ENCODE data around the gene PLEKHN1.

DNA sequence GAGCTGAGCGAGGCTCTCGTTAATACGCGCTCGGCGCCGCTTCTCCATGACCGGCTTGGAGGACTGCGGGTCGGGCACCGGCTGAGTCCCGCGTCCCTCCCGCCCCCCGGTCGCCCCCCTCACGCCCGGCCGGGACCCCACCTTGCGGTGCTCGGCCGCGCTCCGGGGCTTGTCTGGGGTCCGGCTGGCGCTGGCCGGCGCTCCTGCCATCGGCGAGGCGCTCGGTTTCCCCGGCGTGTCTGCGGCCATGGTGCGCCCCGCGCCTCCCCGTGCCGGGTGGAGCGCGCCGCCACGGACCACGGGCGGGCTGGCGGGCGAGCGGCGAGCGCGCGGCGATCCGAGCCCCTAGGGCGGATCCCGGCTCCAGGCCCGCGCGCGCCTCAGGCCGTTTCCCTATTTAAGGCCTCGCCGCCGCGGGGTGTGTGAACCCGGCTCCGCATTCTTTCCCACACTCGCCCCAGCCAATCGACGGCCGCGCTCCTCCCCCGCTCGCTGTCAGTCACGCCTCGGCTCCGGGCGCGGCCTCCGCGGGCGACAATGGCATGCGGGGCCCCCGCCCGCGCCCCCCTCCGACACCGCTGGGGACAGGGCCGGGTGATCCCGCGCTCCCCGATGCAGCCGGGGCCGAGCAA, 33.6 kb downstream of the PLEKHN1 start, which contains the start of gene HES4:
- TF ChIP-seq, protein P1, sequence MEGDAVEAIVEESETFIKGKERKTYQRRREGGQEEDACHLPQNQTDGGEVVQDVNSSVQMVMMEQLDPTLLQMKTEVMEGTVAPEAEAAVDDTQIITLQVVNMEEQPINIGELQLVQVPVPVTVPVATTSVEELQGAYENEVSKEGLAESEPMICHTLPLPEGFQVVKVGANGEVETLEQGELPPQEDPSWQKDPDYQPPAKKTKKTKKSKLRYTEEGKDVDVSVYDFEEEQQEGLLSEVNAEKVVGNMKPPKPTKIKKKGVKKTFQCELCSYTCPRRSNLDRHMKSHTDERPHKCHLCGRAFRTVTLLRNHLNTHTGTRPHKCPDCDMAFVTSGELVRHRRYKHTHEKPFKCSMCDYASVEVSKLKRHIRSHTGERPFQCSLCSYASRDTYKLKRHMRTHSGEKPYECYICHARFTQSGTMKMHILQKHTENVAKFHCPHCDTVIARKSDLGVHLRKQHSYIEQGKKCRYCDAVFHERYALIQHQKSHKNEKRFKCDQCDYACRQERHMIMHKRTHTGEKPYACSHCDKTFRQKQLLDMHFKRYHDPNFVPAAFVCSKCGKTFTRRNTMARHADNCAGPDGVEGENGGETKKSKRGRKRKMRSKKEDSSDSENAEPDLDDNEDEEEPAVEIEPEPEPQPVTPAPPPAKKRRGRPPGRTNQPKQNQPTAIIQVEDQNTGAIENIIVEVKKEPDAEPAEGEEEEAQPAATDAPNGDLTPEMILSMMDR (conservative IDR thresholded peaks at IDR 0.05) = no peak
- TF ChIP-seq ZFX (IDR thresholded peaks at IDR 0.05) = peak; percentile 78; the same call in 1 of the 2 replicates

All from C4-2B (cell line).